ENCODE measurements around the gene C1R.

The C1R gene

GRCh38 chr12:7083125-7083524 lies 9.1 kb downstream of the C1R start:
- H3K4me1 ChIP-seq, result no peaks in the 10 kb centered on the region
- H3K36me3 ChIP-seq (replicated peaks), result no peaks in the 10 kb centered on the region
- H3K4me3 ChIP-seq, result no peak overlapping the region
- H3K27me3 ChIP-seq (ENCODE audit: low read depth), result no peaks in the 10 kb centered on the region
- DNase-seq (ENCODE audit: low spot score in 2 of 2), result no peak
- no peaks in the 10 kb centered on the region for H3K9me3 ChIP-seq
- in situ Hi-C loops (cut with MboI; ENCODE audit: low sequenced_read_pairs), result no loop called here

DNA sequence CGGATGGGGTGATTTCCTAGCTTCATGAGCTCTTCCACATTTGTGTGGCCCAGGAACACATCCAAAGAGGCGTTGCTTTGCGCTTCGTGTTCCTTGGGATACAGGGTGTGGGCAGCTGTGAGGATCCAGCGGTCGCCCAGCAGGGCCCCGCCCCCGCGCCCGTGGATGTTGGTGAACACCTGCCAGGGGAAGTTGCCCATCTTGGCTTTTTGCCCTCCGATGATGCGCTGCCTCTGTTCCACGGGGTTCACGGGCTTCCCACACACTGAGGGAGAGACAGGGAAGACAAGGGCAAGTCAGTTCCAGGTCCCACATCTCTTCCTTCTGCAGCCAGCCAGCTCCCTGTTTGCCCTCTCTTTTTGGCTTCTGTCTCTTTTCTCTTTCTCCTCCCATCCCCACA lies 11.2 kb downstream of the C1R start:
- Histone ChIP-seq H3K4me3 (no peak overlapping the region), H3K9me3 (no peaks in the 10 kb centered on the region), H3K36me3 (replicated peaks) (no peaks in the 10 kb centered on the region), H3K27me3 (ENCODE audit: low read depth) (no peaks in the 10 kb centered on the region), H3K4me1 (no peaks in the 10 kb centered on the region)
- in situ Hi-C loops (cut with MboI; ENCODE audit: low sequenced_read_pairs), result no loop called here
- no peak for DNase-seq (ENCODE audit: low spot score in 2 of 2)

- H3K9me3 ChIP-seq, result no peaks in the 10 kb centered on the region
- H3K4me3 ChIP-seq, result no peak overlapping the region
- in situ Hi-C loops (cut with MboI; ENCODE audit: low sequenced_read_pairs), result no loop called here
- no peaks in the 10 kb centered on the region for H3K4me1 ChIP-seq
- H3K36me3 ChIP-seq (replicated peaks), result no peaks in the 10 kb centered on the region
- no peak for DNase-seq (ENCODE audit: low spot score in 2 of 2)
- no peaks in the 10 kb centered on the region for H3K27me3 ChIP-seq (ENCODE audit: low read depth)
These were observed 12.5 kb downstream of the C1R start for GRCh38 chr12:7079826-7080125.

GRCh38 chr12:7078163-7078562 lies 14.1 kb downstream of the C1R start:
- H3K9me3 ChIP-seq, result no peaks in the 10 kb centered on the region

GRCh38 chr12:7076493-7076892 lies 15.8 kb downstream of the C1R start:
- Histone ChIP-seq H3K27me3 (ENCODE audit: low read depth) (no peaks in the 10 kb centered on the region; the same call in 1 of the 2 replicates), H3K9me3 (no peaks in the 10 kb centered on the region), H3K4me3 (no peak overlapping the region), H3K36me3 (replicated peaks) (no peaks in the 10 kb centered on the region), H3K4me1 (no peaks in the 10 kb centered on the region)
- no peak for DNase-seq (ENCODE audit: low spot score in 2 of 2)
- in situ Hi-C loops (cut with MboI; ENCODE audit: low sequenced_read_pairs), result no loop called here

More at GRCh38 chr12:7078163-7078562, 14.1 kb downstream of the C1R start:
- no peaks in the 10 kb centered on the region for H3K4me1 ChIP-seq
- no peaks in the 10 kb centered on the region for H3K36me3 ChIP-seq (replicated peaks)
- in situ Hi-C loops (cut with MboI; ENCODE audit: low sequenced_read_pairs), result no loop called here
- H3K27me3 ChIP-seq (ENCODE audit: low read depth), result no peaks in the 10 kb centered on the region; the same call in 1 of the 2 replicates
- no peak for DNase-seq (ENCODE audit: low spot score in 2 of 2)
- H3K4me3 ChIP-seq, result no peak overlapping the region

GRCh38 chr12:7075939-7076338 lies 16.3 kb downstream of the C1R start:
- Histone ChIP-seq H3K4me1 (no peaks in the 10 kb centered on the region), H3K27me3 (ENCODE audit: low read depth) (no peaks in the 10 kb centered on the region; the same call in 1 of the 2 replicates), H3K4me3 (no peak overlapping the region), H3K9me3 (no peaks in the 10 kb centered on the region), H3K36me3 (replicated peaks) (no peaks in the 10 kb centered on the region)
- DNase-seq (ENCODE audit: low spot score in 2 of 2), result no peak
- in situ Hi-C loops (cut with MboI; ENCODE audit: low sequenced_read_pairs), result no loop called here

DNA sequence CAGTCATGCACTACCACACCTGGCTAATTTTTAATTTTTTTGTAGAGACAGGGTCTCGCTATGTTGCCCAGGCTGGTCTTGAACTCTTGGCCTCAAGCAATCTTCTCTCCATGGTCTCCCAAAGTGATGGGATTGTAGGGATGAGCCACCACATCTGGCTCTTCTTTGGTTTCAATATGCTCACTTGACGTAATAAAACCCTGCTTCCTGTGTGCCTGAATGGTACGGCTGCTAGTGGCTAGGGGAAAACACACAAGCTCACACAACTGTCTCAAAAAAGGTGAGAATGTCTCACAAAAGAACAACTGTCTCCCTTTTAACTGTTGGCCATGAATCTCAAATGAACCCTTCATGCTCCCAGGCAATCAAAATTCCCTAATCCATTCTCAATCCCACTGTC lies 16.7 kb downstream of the C1R start:
- no peaks in the 10 kb centered on the region for H3K9me3 ChIP-seq
- H3K36me3 ChIP-seq (replicated peaks), result no peaks in the 10 kb centered on the region
- H3K4me1 ChIP-seq, result no peaks in the 10 kb centered on the region
- no peak for DNase-seq (ENCODE audit: low spot score in 2 of 2)
- H3K27me3 ChIP-seq (ENCODE audit: low read depth), result no peaks in the 10 kb centered on the region; the same call in 1 of the 2 replicates
- H3K4me3 ChIP-seq, result no peak overlapping the region
- in situ Hi-C loops (cut with MboI; ENCODE audit: low sequenced_read_pairs), result no loop called here

DNA sequence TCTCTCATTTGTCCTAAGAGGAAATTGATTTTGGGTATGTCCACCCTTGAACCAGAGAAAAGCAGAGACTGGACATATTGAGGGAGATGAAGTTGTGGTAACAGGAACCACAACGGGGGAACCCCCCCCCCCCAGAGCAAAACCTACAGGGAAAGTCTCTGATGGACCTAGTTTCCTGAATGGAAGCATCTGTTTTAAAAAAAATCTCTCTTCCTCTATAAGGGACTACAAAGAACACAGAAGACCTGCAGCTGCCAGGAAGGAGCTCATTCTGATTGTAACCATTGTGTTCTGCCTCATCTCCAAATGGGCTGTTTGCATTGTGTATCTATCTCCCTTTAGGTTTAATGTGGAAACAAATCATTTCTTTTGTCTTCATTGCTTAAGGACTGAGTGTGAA lies 18.3 kb downstream of the C1R start:
- Histone ChIP-seq H3K9me3 (no peaks in the 10 kb centered on the region), H3K36me3 (replicated peaks) (no peaks in the 10 kb centered on the region), H3K4me1 (no peaks in the 10 kb centered on the region), H3K4me3 (no peak overlapping the region), H3K27me3 (ENCODE audit: low read depth) (no peaks in the 10 kb centered on the region; the same call in 1 of the 2 replicates)
- in situ Hi-C loops (cut with MboI; ENCODE audit: low sequenced_read_pairs), result no loop called here
- no peak for DNase-seq (ENCODE audit: low spot score in 2 of 2)

GRCh38 chr12:7072554-7072953 lies 19.7 kb downstream of the C1R start:
- no peak for DNase-seq (ENCODE audit: low spot score in 2 of 2)
- in situ Hi-C loops (cut with MboI; ENCODE audit: low sequenced_read_pairs), result no loop called here

DNA sequence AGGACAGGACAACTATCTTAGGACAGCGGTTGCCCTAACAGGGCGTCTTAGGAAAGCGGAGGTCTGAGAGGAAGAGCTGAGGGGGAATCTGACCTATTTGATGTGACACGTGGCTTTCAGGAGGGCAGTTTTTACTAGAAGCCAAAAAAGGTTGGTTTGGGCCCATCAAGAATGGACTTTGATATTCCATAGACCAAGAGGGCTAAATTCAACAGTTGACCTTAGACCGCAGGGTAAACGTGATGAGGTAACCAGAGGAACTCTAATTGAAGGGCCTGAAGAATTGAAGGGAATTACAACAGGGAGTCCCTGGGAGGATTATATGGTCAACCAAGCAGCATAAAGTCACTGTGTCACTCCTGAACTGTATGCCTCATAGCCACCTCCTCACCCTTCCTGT lies 20.2 kb downstream of the C1R start:
- Histone ChIP-seq H3K9me3 (no peaks in the 10 kb centered on the region), H3K4me1 (no peaks in the 10 kb centered on the region)
- in situ Hi-C loops (cut with MboI; ENCODE audit: low sequenced_read_pairs), result no loop called here

More at GRCh38 chr12:7072554-7072953, 19.7 kb downstream of the C1R start:
- H3K36me3 ChIP-seq (replicated peaks), result no peaks in the 10 kb centered on the region
- H3K9me3 ChIP-seq, result no peaks in the 10 kb centered on the region
- H3K27me3 ChIP-seq (ENCODE audit: low read depth), result no peaks in the 10 kb centered on the region; the same call in 1 of the 2 replicates
- no peak overlapping the region for H3K4me3 ChIP-seq
- H3K4me1 ChIP-seq, result no peaks in the 10 kb centered on the region

DNA sequence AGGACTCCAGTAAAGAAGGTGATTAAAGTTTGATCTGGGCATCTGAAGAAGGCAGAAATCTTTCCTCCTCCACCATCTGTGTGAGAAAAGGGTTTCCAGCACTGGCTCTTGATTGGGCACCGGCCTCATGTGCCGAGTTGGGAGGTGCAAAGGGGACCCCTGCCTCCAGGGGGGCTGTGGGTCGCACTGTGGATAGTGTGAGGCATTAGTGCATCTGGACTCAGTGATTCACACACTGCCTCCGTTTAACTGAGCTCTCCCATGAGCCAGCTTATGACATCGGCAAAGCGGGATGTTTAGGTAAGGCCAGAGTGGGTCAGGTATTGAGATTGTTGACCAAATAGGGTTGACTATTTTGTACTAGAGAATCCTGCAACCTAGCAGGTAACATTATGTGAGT lies 22.9 kb downstream of the C1R start:
- H3K4me1 ChIP-seq, result no peaks in the 10 kb centered on the region

More for the DNA sequence above, 20.2 kb downstream of the C1R start:
- no peaks in the 10 kb centered on the region for H3K36me3 ChIP-seq (replicated peaks)
- no peak for DNase-seq (ENCODE audit: low spot score in 2 of 2)
- no peaks in the 10 kb centered on the region; the same call in 1 of the 2 replicates for H3K27me3 ChIP-seq (ENCODE audit: low read depth)
- no peak overlapping the region for H3K4me3 ChIP-seq

DNA sequence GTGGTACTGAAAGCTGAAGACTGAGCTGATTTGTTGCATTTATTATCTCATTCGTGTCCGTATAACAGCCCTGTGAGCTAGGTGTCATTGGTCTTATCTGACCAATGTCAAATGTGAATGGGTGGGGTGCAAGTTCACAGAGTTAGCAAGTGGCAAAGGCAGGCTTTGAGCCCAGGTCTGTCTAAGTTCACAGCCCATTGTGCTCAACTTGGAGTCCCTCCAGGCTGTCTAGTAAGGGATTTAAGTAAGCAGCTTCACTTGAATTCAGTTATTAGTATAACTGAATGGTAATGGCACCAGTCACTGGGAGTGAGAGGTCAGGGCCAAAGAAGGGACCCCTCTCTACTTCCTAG lies 23.3 kb downstream of the C1R start:
- DNase-seq (ENCODE audit: low spot score in 2 of 2), result no peak
- in situ Hi-C loops (cut with MboI; ENCODE audit: low sequenced_read_pairs), result no loop called here
- no peaks in the 10 kb centered on the region for H3K9me3 ChIP-seq

More for the DNA sequence above, 22.9 kb downstream of the C1R start:
- no peak overlapping the region for H3K4me3 ChIP-seq
- in situ Hi-C loops (cut with MboI; ENCODE audit: low sequenced_read_pairs), result no loop called here
- H3K9me3 ChIP-seq, result no peaks in the 10 kb centered on the region
- no peak for DNase-seq (ENCODE audit: low spot score in 2 of 2)
- H3K27me3 ChIP-seq (ENCODE audit: low read depth), result no peaks in the 10 kb centered on the region; the same call in 1 of the 2 replicates
- no peaks in the 10 kb centered on the region for H3K36me3 ChIP-seq (replicated peaks)

DNA sequence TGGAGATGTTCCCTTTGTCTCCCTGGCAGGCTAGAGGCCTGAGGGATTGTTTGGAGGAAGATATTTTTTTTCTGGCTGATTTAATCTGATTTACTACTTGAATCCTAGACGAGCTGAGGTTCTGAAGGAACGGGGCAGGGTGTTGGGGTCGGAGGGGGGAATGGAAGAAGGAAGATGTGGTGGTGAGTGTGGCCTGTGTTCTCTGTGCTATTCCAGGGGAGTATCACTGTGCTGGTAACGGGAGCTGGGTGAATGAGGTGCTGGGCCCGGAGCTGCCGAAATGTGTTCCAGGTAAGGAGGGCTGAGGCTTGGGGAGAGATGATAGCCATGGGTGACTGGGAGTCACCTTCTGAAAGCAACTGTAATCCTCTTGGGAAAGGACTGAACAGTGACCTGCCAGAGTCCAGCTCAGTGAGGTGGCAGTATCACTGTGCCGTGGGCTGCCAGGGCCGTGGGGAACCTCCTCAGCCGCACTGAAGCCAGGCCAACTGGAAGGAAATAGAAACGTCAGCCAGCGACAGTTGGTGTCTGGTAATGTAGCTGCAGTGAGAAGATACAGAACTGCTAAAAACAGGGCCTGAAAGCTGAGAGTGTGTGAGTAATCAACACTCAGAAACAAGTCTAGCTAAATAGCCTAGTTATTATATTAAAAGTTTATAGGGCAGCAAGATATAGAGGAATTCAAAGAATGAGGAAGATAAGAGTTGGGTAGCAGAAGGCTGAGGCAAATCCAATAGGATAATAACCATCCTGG lies 23.8 kb downstream of the C1R start:
- Histone ChIP-seq H3K4me3 (no peak overlapping the region), H3K4me1 (no peaks in the 10 kb centered on the region), H3K9me3 (no peaks in the 10 kb centered on the region), H3K36me3 (replicated peaks) (no peaks in the 10 kb centered on the region), H3K27me3 (ENCODE audit: low read depth) (no peaks in the 10 kb centered on the region; the same call in 1 of the 2 replicates)
- DNase-seq (ENCODE audit: low spot score in 2 of 2), result no peak
- in situ Hi-C loops (cut with MboI; ENCODE audit: low sequenced_read_pairs), result no loop called here

More for the DNA sequence above, 23.3 kb downstream of the C1R start:
- Histone ChIP-seq H3K36me3 (replicated peaks) (no peaks in the 10 kb centered on the region), H3K4me1 (no peaks in the 10 kb centered on the region), H3K4me3 (no peak overlapping the region), H3K27me3 (ENCODE audit: low read depth) (no peaks in the 10 kb centered on the region; the same call in 1 of the 2 replicates)

GRCh38 chr12:7067096-7067495 lies 25.1 kb downstream of the C1R start:
- no peaks in the 10 kb centered on the region; the same call in 1 of the 2 replicates for H3K27me3 ChIP-seq (ENCODE audit: low read depth)
- in situ Hi-C loops (cut with MboI; ENCODE audit: low sequenced_read_pairs), result no loop called here
- no peak overlapping the region for H3K4me3 ChIP-seq
- no peaks in the 10 kb centered on the region for H3K36me3 ChIP-seq (replicated peaks)
- H3K4me1 ChIP-seq, result no peaks in the 10 kb centered on the region
- H3K9me3 ChIP-seq, result no peaks in the 10 kb centered on the region
- no peak for DNase-seq (ENCODE audit: low spot score in 2 of 2)

GRCh38 chr12:7066596-7066995 lies 25.6 kb downstream of the C1R start:
- no peaks in the 10 kb centered on the region; the same call in 1 of the 2 replicates for H3K27me3 ChIP-seq (ENCODE audit: low read depth)
- DNase-seq (ENCODE audit: low spot score in 2 of 2), result no peak
- H3K4me3 ChIP-seq, result no peak overlapping the region
- in situ Hi-C loops (cut with MboI; ENCODE audit: low sequenced_read_pairs), result no loop called here
- H3K9me3 ChIP-seq, result no peaks in the 10 kb centered on the region
- no peaks in the 10 kb centered on the region for H3K4me1 ChIP-seq
- no peaks in the 10 kb centered on the region for H3K36me3 ChIP-seq (replicated peaks)
